ENCODE measurements around the gene MOCS2. TPM values are rescaled to one million over a fixed set of nuclear protein-coding genes. Genes with fewer than 3 reads are reported as not detected.

The MOCS2 gene
- total RNA-seq, 1 experiment from 2014 or later, result 14.4 TPM

DNA sequence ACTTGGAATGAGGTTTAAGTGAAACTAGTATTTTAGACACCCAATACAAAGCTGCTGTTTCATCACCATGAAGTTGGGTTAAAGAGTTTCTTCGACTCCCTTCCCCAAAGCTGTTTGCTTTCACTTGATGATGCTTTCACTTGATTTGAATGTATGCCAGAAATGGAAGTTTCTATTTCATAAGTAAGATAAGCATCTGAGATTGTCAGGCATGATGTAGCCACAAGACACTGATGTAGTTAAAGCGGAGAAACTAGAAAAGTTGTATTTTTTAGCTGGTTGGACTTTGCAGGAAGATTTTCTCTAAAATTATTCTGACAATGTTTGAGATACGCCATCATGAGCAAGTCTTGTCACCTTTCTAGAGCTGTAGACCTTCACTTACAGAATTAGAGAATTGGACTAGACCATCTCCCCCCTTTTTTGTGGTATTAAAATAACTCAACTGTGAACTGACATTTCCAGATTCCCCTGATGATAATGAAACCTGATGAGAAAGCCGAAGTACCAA is 20.0 kb downstream of the MOCS2 start:
- DNase-seq (ENCODE audit: low spot score), result no peak
- H3K4me1 Mint-ChIP-seq, result no peaks in the 10 kb centered on the region
- CTCF ChIA-PET, result interaction anchor here (1.5 to 2.0 kb wide), 3 partner anchors 54 to 174 kb away, joined by 3 to 6 read pairs (median 5); no protein-coding TSS in a partner anchor
- TF ChIP-seq FOXJ3 (CRISPR knock-in tag; IDR thresholded peaks at IDR 0.05; ENCODE audit: borderline replicate concordance) (no peak), FOXK1 (CRISPR knock-in tag; IDR thresholded peaks at IDR 0.05) (no peak), ZNF317 (CRISPR knock-in tag; IDR thresholded peaks at IDR 0.05; ENCODE audit: borderline replicate concordance, low read depth) (no peak), RORB (CRISPR knock-in tag; IDR thresholded peaks at IDR 0.05) (no peak), TEAD4 (CRISPR knock-in tag; IDR thresholded peaks at IDR 0.05) (no peak), GRHL2 (CRISPR knock-in tag; IDR thresholded peaks at IDR 0.05; ENCODE audit: insufficient replicate concordance, severe bottlenecking) (no peak), PRRX2 (CRISPR knock-in tag; IDR thresholded peaks at IDR 0.05) (no peak), RELA (CRISPR knock-in tag; IDR thresholded peaks at IDR 0.05; ENCODE audit: borderline replicate concordance) (no peak), ZBTB21 (CRISPR knock-in tag; IDR thresholded peaks at IDR 0.05; ENCODE audit: borderline replicate concordance) (no peak), MXD4 (CRISPR knock-in tag; IDR thresholded peaks at IDR 0.05; ENCODE audit: borderline replicate concordance) (no peak), ETV6 (CRISPR knock-in tag; IDR thresholded peaks at IDR 0.05) (no peak)
- TF ChIP-seq, protein P1, sequence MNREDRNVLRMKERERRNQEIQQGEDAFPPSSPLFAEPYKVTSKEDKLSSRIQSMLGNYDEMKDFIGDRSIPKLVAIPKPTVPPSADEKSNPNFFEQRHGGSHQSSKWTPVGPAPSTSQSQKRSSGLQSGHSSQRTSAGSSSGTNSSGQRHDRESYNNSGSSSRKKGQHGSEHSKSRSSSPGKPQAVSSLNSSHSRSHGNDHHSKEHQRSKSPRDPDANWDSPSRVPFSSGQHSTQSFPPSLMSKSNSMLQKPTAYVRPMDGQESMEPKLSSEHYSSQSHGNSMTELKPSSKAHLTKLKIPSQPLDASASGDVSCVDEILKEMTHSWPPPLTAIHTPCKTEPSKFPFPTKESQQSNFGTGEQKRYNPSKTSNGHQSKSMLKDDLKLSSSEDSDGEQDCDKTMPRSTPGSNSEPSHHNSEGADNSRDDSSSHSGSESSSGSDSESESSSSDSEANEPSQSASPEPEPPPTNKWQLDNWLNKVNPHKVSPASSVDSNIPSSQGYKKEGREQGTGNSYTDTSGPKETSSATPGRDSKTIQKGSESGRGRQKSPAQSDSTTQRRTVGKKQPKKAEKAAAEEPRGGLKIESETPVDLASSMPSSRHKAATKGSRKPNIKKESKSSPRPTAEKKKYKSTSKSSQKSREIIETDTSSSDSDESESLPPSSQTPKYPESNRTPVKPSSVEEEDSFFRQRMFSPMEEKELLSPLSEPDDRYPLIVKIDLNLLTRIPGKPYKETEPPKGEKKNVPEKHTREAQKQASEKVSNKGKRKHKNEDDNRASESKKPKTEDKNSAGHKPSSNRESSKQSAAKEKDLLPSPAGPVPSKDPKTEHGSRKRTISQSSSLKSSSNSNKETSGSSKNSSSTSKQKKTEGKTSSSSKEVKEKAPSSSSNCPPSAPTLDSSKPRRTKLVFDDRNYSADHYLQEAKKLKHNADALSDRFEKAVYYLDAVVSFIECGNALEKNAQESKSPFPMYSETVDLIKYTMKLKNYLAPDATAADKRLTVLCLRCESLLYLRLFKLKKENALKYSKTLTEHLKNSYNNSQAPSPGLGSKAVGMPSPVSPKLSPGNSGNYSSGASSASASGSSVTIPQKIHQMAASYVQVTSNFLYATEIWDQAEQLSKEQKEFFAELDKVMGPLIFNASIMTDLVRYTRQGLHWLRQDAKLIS (CRISPR knock-in tag; IDR thresholded peaks at IDR 0.05; ENCODE audit: borderline replicate concordance), result no peak
- TF ChIP-seq, protein P2, sequence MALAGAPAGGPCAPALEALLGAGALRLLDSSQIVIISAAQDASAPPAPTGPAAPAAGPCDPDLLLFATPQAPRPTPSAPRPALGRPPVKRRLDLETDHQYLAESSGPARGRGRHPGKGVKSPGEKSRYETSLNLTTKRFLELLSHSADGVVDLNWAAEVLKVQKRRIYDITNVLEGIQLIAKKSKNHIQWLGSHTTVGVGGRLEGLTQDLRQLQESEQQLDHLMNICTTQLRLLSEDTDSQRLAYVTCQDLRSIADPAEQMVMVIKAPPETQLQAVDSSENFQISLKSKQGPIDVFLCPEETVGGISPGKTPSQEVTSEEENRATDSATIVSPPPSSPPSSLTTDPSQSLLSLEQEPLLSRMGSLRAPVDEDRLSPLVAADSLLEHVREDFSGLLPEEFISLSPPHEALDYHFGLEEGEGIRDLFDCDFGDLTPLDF (CRISPR knock-in tag; IDR thresholded peaks at IDR 0.05), result no peak
- TF ChIP-seq, protein P3, sequence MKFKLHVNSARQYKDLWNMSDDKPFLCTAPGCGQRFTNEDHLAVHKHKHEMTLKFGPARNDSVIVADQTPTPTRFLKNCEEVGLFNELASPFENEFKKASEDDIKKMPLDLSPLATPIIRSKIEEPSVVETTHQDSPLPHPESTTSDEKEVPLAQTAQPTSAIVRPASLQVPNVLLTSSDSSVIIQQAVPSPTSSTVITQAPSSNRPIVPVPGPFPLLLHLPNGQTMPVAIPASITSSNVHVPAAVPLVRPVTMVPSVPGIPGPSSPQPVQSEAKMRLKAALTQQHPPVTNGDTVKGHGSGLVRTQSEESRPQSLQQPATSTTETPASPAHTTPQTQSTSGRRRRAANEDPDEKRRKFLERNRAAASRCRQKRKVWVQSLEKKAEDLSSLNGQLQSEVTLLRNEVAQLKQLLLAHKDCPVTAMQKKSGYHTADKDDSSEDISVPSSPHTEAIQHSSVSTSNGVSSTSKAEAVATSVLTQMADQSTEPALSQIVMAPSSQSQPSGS (CRISPR knock-in tag; IDR thresholded peaks at IDR 0.05; ENCODE audit: borderline replicate concordance, low read depth), result no peak
- TF ChIP-seq, protein P4, sequence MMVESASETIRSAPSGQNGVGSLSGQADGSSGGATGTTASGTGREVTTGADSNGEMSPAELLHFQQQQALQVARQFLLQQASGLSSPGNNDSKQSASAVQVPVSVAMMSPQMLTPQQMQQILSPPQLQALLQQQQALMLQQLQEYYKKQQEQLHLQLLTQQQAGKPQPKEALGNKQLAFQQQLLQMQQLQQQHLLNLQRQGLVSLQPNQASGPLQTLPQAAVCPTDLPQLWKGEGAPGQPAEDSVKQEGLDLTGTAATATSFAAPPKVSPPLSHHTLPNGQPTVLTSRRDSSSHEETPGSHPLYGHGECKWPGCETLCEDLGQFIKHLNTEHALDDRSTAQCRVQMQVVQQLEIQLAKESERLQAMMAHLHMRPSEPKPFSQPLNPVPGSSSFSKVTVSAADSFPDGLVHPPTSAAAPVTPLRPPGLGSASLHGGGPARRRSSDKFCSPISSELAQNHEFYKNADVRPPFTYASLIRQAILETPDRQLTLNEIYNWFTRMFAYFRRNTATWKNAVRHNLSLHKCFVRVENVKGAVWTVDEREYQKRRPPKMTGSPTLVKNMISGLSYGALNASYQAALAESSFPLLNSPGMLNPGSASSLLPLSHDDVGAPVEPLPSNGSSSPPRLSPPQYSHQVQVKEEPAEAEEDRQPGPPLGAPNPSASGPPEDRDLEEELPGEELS (CRISPR knock-in tag; IDR thresholded peaks at IDR 0.05), result no peak
- TF ChIP-seq, protein P5, sequence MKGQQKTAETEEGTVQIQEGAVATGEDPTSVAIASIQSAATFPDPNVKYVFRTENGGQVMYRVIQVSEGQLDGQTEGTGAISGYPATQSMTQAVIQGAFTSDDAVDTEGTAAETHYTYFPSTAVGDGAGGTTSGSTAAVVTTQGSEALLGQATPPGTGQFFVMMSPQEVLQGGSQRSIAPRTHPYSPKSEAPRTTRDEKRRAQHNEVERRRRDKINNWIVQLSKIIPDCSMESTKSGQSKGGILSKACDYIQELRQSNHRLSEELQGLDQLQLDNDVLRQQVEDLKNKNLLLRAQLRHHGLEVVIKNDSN (CRISPR knock-in tag; IDR thresholded peaks at IDR 0.05), result no peak
- H3K4me3 Mint-ChIP-seq, result no peak overlapping the region
- ATAC-seq, result no peak
- no peaks in the 10 kb centered on the region for H3K36me3 Mint-ChIP-seq
- POLR2A ChIA-PET, result no interaction called here
- H3K27me3 Mint-ChIP-seq (ENCODE audit: low read depth), result no peaks in the 10 kb centered on the region
- H3K9me3 Mint-ChIP-seq, result no peaks in the 10 kb centered on the region
- no peak overlapping the region for H3K27ac Mint-ChIP-seq

Measured in WTC11 (cell line).